Measurements from ENCODE around the gene MRAP.

Gene MRAP

GRCh38 chr21:32329331-32329730 lies 30.7 kb downstream of the MRAP start:
- no peak for DNase-seq

GRCh38 chr21:32329776-32330175 lies 31.1 kb downstream of the MRAP start:
- no peak for DNase-seq

- DNase-seq: no peak
Observed at GRCh38 chr21:32330784-32331311, 32.2 kb downstream of the MRAP start.

- DNase-seq: no peak
Observed at GRCh38 chr21:32331444-32332305, 33.0 kb downstream of the MRAP start.

- DNase-seq: no peak
Observed at GRCh38 chr21:32332463-32332951, 33.9 kb downstream of the MRAP start.

- DNase-seq: no peak
Observed at GRCh38 chr21:32333953-32334673, 35.5 kb downstream of the MRAP start.

DNA sequence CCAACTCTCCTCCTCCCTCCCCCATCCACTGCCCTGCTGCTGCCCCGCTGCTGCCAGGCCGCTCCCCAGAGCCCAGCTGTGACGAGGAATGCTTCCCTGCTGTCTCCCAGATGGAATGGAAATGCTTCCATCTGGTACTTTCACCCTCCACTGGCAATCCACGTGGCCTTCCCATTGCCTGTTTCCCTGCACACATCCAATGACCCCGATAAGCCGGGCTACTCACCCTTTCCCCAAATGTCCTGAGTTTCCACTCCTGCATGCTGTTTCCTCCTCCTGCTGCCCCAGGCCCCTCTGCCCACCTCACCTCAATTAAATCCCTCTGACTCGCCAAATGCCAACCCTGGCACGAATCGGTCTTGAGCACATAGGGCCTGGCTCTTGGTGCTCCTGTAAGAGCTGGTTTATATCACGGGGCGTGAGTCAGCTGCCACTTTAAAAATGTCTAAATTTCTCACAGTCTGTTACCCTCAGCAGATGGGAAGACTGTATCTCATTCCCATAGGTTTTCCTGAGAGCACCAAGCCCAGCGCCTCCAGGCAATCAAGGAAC lies 36.4 kb downstream of the MRAP start:
- no peak for DNase-seq

DNA sequence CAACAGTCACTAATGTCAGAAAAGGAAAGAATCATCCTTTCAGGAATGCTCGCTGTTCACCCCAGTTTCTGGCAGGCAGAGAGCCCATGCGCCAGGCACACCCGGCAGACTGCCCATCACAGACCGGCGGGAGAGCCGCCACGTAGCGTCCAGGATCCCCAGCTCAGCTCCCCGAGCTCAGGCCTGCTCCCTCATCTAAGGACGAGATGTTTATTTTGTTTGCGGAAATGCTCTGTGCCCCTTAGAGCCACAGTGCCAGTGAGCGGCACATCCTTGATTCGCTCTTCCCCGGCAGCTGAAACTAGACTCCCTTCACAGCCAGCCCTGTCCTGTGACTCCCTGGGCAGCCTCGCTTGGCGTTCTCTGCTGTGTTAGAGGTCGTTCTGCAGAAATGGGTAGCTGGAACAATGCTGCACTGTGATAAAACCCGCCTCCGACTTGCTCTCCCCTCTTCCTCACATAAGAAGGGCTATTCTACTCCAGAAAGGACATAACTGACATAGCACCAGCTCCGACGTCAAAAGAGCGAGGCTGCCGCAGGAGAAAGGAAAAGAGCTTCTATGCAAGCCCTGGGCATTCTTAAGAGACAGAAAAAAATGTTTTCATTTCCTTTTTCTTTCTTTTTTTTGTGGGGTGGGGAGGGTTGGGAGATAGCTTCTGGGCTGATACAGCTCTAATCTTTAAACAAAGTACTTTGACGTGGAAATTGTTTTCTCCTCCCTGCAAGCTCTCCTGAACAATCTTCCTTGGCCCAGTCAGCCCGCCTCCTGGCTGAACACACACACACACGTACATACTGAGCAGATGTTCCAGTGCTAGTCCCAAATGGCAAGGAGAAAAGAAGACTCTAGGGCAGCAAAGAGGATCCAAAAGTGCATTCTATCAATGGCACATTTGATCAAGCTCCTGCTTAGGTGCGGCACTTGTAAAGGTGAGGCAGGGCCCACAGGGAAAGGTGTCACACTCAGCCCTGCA lies 37.2 kb downstream of the MRAP start:
- no peak for DNase-seq

DNA sequence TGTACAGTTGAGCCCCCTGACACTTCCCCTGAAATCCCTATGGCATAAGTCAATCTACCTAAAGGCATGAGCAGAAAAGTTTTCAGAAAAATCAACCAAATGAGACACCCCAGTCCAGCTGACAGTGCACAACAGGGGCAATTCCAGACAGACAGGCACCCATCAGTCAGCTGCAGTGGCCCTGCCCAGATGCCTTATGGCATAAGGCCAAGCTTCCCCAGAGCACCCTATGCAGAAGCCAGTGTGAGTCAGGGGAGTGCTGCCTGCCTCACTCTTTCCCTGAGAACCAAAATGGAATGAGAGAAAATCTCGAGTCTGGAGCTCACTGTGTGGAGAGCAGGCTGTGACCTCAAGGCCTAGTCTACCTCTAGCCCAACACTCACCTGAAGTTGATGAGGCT lies 38.1 kb downstream of the MRAP start:
- DNase-seq: no peak

- no peak for DNase-seq
Observed at GRCh38 chr21:32337206-32337605, 38.6 kb downstream of the MRAP start.

- DNase-seq: no peak
Observed at GRCh38 chr21:32338209-32338921, 39.7 kb downstream of the MRAP start.

- DNase-seq: no peak
Observed at GRCh38 chr21:32340863-32341848, 42.5 kb downstream of the MRAP start.

DNA sequence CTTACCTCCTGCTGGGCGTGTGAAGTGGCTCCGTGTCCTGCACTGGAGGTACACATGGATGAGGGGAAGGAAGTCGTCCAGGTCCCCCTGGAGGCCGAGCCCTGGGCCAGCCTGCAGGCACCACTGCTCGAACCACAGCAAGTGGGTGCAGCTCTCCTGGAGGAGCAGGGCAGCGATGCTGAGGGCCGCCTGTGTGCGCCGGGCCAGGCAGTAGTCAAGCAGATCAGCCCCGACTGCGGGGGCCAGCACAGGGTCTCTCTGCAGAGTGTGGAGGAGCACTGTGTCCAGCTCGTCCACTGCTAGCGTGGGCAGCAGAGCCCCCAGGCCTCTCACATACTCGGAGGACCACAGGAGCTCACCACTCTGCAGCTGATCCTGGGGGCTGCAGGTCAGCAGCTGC lies 48.3 kb downstream of the MRAP start:
- no peak for DNase-seq

- no peak for DNase-seq
Observed at GRCh38 chr21:32347351-32347750, 48.7 kb downstream of the MRAP start.

DNA sequence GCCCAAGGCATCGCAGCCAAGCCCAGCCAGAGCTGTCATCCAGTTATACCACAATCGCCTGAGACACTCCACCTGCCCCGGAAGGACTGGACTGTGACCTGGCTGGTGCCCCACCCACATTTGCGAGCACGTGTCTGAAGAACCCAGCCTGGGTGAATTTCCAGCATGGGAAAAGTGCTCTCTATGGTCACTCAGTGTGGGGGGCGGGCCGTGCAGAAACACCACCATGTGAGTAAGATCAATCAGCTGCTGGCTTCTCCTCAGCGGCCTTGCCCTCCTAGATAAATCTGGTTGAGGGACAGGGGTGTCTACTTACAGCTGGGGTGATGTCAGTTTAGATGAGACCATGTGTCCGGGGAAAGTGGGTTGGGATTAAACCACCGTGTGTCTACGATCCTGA lies 49.3 kb downstream of the MRAP start:
- DNase-seq: no peak

GRCh38 chr21:32348604-32349332 lies 50.1 kb downstream of the MRAP start:
- DNase-seq: no peak

DNA sequence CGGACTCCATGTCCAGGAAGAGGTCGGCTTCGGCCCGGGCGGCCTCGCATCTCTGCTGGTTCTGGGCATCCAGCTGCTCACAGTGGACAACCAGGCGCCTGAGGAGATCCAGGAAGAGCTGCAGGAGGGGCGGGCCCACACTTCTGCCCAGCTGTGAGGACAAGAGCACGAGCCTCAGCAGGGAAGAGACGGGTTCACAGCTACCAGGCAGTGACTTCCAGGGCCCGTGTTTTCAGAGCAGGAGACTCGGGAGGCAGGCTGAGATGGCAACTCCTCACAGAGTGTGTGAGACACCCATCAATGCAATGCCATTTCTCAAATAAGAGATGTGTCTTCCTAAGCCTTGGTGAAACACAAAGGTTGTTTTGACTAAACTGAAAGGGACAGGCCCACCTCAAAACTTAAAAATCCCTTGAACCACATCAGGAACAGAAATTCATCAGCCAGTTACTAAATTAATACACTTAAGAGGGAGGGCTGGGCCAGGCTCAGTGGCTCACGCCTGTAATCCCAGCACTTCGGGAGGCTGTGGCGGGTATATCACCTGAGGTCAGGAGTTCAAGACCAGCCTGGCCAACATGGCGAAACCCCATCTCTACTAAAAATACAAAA lies 50.8 kb downstream of the MRAP start:
- DNase-seq: no peak

DNA sequence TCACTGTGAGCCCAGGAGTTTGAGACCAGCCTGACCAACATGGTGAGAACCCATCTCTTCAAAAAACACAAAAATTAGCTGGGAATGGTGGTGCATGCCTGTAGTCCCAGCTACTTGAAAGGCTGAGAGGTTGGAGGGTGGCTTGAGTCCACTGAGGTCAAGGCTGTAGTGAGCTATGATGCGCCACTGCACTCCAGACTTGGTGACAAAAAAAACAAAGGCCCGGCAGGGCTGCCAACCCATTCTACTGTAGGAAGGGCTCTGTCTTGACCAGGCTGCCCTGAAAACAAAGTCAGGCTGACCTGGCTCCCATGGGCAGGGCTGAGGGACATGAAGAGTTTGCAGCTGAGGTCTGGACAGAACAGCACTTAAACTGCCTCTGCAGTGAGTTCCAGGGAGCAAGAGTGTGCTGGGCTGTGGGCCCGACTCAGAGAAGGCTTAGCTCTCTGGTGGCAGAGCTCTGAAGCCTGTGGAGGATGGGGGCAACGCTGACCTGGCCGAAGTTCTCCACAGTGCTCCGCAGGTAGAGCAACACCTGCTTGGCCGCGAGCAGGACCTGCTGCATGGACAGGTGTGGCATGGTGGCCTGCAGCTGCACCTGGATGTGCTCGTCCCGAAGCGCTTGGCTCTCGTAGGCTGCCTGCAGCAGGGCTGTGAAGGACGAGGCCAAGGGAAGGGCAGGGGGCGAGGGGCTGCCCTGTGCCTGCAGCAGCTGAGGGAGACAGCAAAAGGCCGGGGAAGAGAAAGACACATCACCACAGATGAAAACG lies 51.7 kb downstream of the MRAP start:
- no peak for DNase-seq
